Endothelial cell of umbilical vein (primary cell): ENCODE data around the gene PTPRH. TPM values are rescaled to one million over a fixed set of nuclear protein-coding genes. Genes with fewer than 3 reads are reported as not detected.

ENCODE experiments used
- BruUV-seq: library from RNA; stranded (reverse); fragments of 400-500 nt; replicated peaks from 2 replicates; lab custom pipeline; 2021; lab: Mats Ljungman, UMichigan
- CTCF ChIA-PET: fragments of 300-600, 350-600 bp; sonication (Branson Sonifier 250); formaldehyde crosslinking; loops from one replicate; lab custom pipeline; 2021; ENCODE audit warnings: antibody characterized with exemption, inconsistent platforms; lab: Charles Lee
- POLR2A ChIA-PET: fragments of 300-600, 350-600 bp; sonication (Branson Sonifier 250); formaldehyde crosslinking; loops from one replicate; lab custom pipeline; 2021; ENCODE audit warnings: antibody characterized with exemption, inconsistent platforms; lab: Charles Lee
- DNase-seq: peaks from one replicate; pipeline ENCODE4 v3.0.0-alpha.2; 2011; ENCODE audit warnings: low read depth, low spot score
- FAIRE-seq: peaks from 2 replicates; lab custom pipeline; 2011; peaks lifted over from hg19 to GRCh38; lab: Jason Lieb, UNC
- H2AFZ ChIP-seq: 2 replicates; pipeline ENCODE4 v1.6.0; 2012; ENCODE audit warnings: low read depth, low read length, control low read depth, inconsistent platforms
- H3K27ac ChIP-seq: 2 replicates; pipeline ENCODE4 v1.5.1; 2011; ENCODE audit warnings: low read depth, mild to moderate bottlenecking, control low read depth, low read length, moderate library complexity; ENCODE audit not compliant: insufficient read depth
- H3K27me3 ChIP-seq, 2 experiments: 2 replicates each; pipeline versions ENCODE4 v1.6.0 to v1.6.1; 2011; ENCODE audit warnings: low read length in 2 of 2, mixed read lengths in 1 of 2; ENCODE audit not compliant: control insufficient read depth in 2 of 2, insufficient read depth in 2 of 2
- H3K36me3 ChIP-seq, 2 experiments: 2 replicates in 1 of 2; 3 replicates in 1 of 2; pipeline ENCODE4 v1.5.1; 2011; ENCODE audit warnings: low read length in 2 of 2, mild to moderate bottlenecking in 1 of 2, moderate library complexity in 1 of 2; ENCODE audit not compliant: control insufficient read depth in 2 of 2, insufficient read depth in 2 of 2; ENCODE audit errors: extremely low read depth in 1 of 2
- H3K4me1 ChIP-seq: 3 replicates; pipeline ENCODE4 v1.5.1; 2011; ENCODE audit warnings: mild to moderate bottlenecking, low read length; ENCODE audit not compliant: control insufficient read depth, insufficient read depth; ENCODE audit errors: extremely low read depth
- H3K4me2 ChIP-seq: 2 replicates; pipeline ENCODE4 v1.6.1; 2011; ENCODE audit warnings: low read length, control low read depth, mixed read lengths; ENCODE audit not compliant: insufficient read depth
- H3K4me3 ChIP-seq, 3 experiments: fragments of 200-600 bp in 1 of 3; sonication (generic), shearing (Covaris generic) in 1 of 3; replicated peaks in 1 of 3; 2 replicates each; pipeline ENCODE4 v1.5.1; 2011 to 2016; ENCODE audit warnings: control low read depth in 3 of 3, low read length in 3 of 3, mild to moderate bottlenecking in 2 of 3, inconsistent platforms in 1 of 3, low read depth in 1 of 3, moderate library complexity in 1 of 3; ENCODE audit not compliant: insufficient read depth in 1 of 3
- H3K79me2 ChIP-seq: 2 replicates; pipeline ENCODE4 v1.6.0; 2012; ENCODE audit warnings: low read length, inconsistent platforms; ENCODE audit not compliant: control insufficient read depth, insufficient read depth
- H3K9ac ChIP-seq: replicated peaks from 2 replicates; pipeline ENCODE3; 2011; ENCODE audit warnings: low read length, control low read depth; ENCODE audit not compliant: insufficient read depth; ENCODE audit errors: extremely low read depth
- H3K9me1 ChIP-seq: replicated peaks from 3 replicates; pipeline ENCODE4 v1.6.0; 2011; ENCODE audit warnings: mild to moderate bottlenecking, low read length; ENCODE audit not compliant: control insufficient read depth, insufficient read depth; ENCODE audit errors: extremely low read depth
- H3K9me3 ChIP-seq: replicated peaks from 2 replicates; pipeline ENCODE4 v1.5.1; 2012; ENCODE audit warnings: low read length, inconsistent platforms; ENCODE audit not compliant: control insufficient read depth, insufficient read depth
- H4K20me1 ChIP-seq: replicated peaks from 2 replicates; pipeline ENCODE3; 2011; ENCODE audit warnings: mild to moderate bottlenecking, low read length; ENCODE audit not compliant: control insufficient read depth, insufficient read depth; ENCODE audit errors: extremely low read depth
- CTCF ChIP-seq, 2 donors: IDR thresholded peaks; 1 replicate in 1 of 2; 2 replicates in 1 of 2; pipeline ENCODE4 v1.5.1; 2011; ENCODE audit warnings: low read length in 2 of 2, mild to moderate bottlenecking in 2 of 2, moderate library complexity in 2 of 2, control low read depth in 1 of 2, inconsistent platforms in 1 of 2, low read depth in 1 of 2; ENCODE audit not compliant: insufficient read depth in 1 of 2; ENCODE audit errors: extremely low read depth in 1 of 2
- EZH2 ChIP-seq: IDR thresholded peaks from 2 replicates; pipeline ENCODE4 v1.6.1; 2012; ENCODE audit warnings: borderline replicate concordance, low read depth, mild to moderate bottlenecking, moderate library complexity, low read length, inconsistent platforms; ENCODE audit not compliant: severe bottlenecking
- FOS ChIP-seq: IDR thresholded peaks from 2 replicates; pipeline ENCODE4 v1.6.1; 2011; ENCODE audit warnings: mild to moderate bottlenecking, low read length, moderate library complexity, borderline replicate concordance; ENCODE audit not compliant: insufficient read depth
- GATA2 ChIP-seq: IDR thresholded peaks from 2 replicates; pipeline ENCODE4 v1.7.0; 2011; ENCODE audit warnings: low read depth, mild to moderate bottlenecking, moderate library complexity, mixed read lengths, low read length; ENCODE audit not compliant: insufficient read length, insufficient read depth
- JUN ChIP-seq: IDR thresholded peaks from 2 replicates; pipeline ENCODE4 v1.6.1; 2011; ENCODE audit warnings: borderline replicate concordance, low read depth; ENCODE audit not compliant: insufficient read length, insufficient read depth
- MAX ChIP-seq: IDR thresholded peaks from 2 replicates; pipeline ENCODE4 v1.6.1; 2011; ENCODE audit not compliant: insufficient read depth, insufficient read length
- MYC ChIP-seq: IDR thresholded peaks from one replicate; pipeline ENCODE4 v1.6.1; 2011; ENCODE audit warnings: mild to moderate bottlenecking, low read depth, low read length
- POLR2A ChIP-seq: IDR thresholded peaks from 2 replicates; pipeline ENCODE4 v1.6.1; 2012; ENCODE audit warnings: low read depth, mild to moderate bottlenecking, control low read depth, low read length
- POLR2AphosphoS5 ChIP-seq: IDR thresholded peaks from 2 replicates; pipeline ENCODE4 v1.6.1; 2012; ENCODE audit warnings: low read depth, mild to moderate bottlenecking, control low read depth, low read length, moderate library complexity; ENCODE audit not compliant: insufficient read depth
- dilution Hi-C: fragments of 300-500 bp; cut with MboI; formaldehyde crosslinking; loops from one replicate; pipeline ENCODE4 v1.15.0; 2019; ENCODE audit warnings: low sequenced_read_pairs; ENCODE audit not compliant: extremely low pct_ligation_motif_present
- intact Hi-C: fragments of 100-400 bp; cut with micrococcal nuclease; formaldehyde crosslinking; loops from one replicate; pipeline ENCODE4 v1.10.0; 2022
- polyA plus RNA-seq, 4 experiments: library from polyadenylated mRNA; depleted of rRNA in 3 of 4; stranded (reverse) in 3 of 4; unstranded in 1 of 4; fragments of >200 nt; gene quantifications; 2 replicates each; pipeline versions ENCODE4 v1.2.1 to v1.2.3, GENCODE V29; 2011 to 2012; ENCODE audit warnings: missing spikeins in 1 of 4
- total RNA-seq: library from RNA; stranded (reverse); gene quantifications from 2 replicates; pipeline ENCODE4 v1.2.3, GENCODE V29; 2021

The PTPRH gene
- total and polyA plus RNA-seq, 2 donors (not counting 3 experiments of a cell fraction or from before 2014, with no cell fraction given) = 0.14 to 1.00 TPM

DNA sequence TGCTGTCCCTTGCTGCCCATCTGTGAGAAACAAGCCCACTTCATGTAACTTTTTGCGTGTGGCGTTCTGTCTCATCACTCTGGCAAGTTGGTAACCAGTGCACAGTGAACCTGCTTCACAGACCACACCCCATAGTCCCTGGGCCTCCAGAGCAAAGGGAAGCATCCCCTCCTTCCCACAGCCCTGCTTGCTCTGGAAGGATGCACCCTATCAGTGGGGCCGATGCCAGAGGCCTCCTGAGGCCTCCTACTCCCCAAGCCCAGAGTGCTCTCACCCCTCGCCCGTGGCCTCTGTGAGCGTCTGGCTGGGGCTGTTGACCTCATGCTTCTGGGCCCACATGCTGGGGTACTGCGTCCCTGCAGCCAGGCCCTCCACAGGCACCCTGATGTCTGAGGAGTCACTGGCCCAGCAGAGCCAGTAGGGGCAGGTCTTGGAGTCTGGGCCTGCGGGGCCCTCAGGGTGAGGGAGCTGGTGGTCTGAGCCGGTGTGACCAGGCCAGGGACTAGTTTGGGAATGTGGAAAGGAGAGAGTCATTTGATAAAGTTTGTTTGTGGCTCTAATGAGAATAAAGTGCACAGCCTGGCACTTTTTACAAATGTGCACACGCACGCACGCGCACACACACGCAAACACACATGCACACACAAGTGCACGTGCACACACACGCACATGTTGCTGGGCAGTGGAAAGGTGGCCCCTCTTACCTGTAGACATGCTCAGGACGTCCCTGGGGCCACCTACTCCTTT lies 14.2 kb upstream of the PTPRH start:
- no peak overlapping the region for H2AFZ ChIP-seq
- H4K20me1 ChIP-seq = no peaks in the 10 kb centered on the region
- DNase-seq = no peak
- BruUV-seq = no TSS peak
- dilution Hi-C loops = no loop called here
- no peak overlapping the region for H3K4me3 ChIP-seq
- H3K27me3 ChIP-seq = no peaks in the 10 kb centered on the region
- intact Hi-C loops = no loop called here
- no peak overlapping the region for H3K9ac ChIP-seq
- FAIRE-seq = no peak
- H3K4me2 ChIP-seq = no peak overlapping the region
- H3K4me1 ChIP-seq = no peaks in the 10 kb centered on the region
- H3K9me1 ChIP-seq = no peaks in the 10 kb centered on the region
- ChIA-PET CTCF (no interaction called here), POLR2A (no interaction called here)
- H3K36me3 ChIP-seq = peaks cover 0 to 4% of the 10 kb centered on the region in 2 experiments
- H3K79me2 ChIP-seq = no peaks in the 10 kb centered on the region
- no peak for TF ChIP-seq FOS
- TF ChIP-seq POLR2AphosphoS5 = no peak
- TF ChIP-seq JUN = no peak
- no peak for TF ChIP-seq POLR2A
- TF ChIP-seq GATA2 = no peak
- TF ChIP-seq CTCF (IDR thresholded peaks at IDR 0.05; ENCODE audit: extremely low read depth in 1 of 2, insufficient read depth in 1 of 2, low read depth in 1 of 2, low read length in 2 of 2) = no peak
- TF ChIP-seq EZH2 = no peak
- TF ChIP-seq MYC = no peak
- TF ChIP-seq MAX = no peak
- no peaks in the 10 kb centered on the region for H3K9me3 ChIP-seq
- H3K27ac ChIP-seq = no peak overlapping the region
